OCI-LY3 (cell line): Measurements from ENCODE around the gene NOLC1.

Experiments
- H2AFZ ChIP-seq: fragments of 200-600, 300-600 bp; shearing (Covaris generic); 2 replicates; pipeline ENCODE4 v1.6.0; 2014; ENCODE audit warnings: antibody characterized with exemption, low read depth, low read length
- H3K27ac ChIP-seq: fragments of 200-600, 300-600 bp; sonication (generic); 2 replicates; pipeline ENCODE4 v1.5.1; 2014; ENCODE audit warnings: mild to moderate bottlenecking, low read length, moderate library complexity, mixed read lengths
- H3K27me3 ChIP-seq: fragments of 200-600, 300-600 bp; sonication (generic); 2 replicates; pipeline ENCODE4 v1.6.1; 2014; ENCODE audit warnings: low read depth, low read length, mixed read lengths
- H3K36me3 ChIP-seq: fragments of 200-600, 300-600 bp; sonication (generic); replicated peaks from 2 replicates; pipeline ENCODE3; 2014; ENCODE audit warnings: low read depth, low read length, mixed read lengths
- H3K4me1 ChIP-seq: fragments of 300-600, 200-600 bp; sonication (generic); 2 replicates; pipeline ENCODE4 v1.6.1; 2014; ENCODE audit warnings: low read length, mixed read lengths
- H3K4me2 ChIP-seq: fragments of 200-600, 300-600 bp; sonication (generic); 2 replicates; pipeline ENCODE4 v1.6.1; 2014; ENCODE audit warnings: low read length, mixed read lengths
- H3K4me3 ChIP-seq: fragments of 300-600, 200-600 bp; sonication (generic); 2 replicates; pipeline ENCODE4 v1.5.1; 2014; ENCODE audit warnings: antibody characterized with exemption, mild to moderate bottlenecking, low read length, moderate library complexity
- H3K79me2 ChIP-seq: fragments of 300-600, 200-600 bp; shearing (Covaris generic); 2 replicates; pipeline ENCODE4 v1.6.1; 2014; ENCODE audit warnings: mild to moderate bottlenecking, low read length, mixed read lengths
- H3K9ac ChIP-seq: fragments of 300-600, 200-600 bp; shearing (Covaris generic); 2 replicates; pipeline ENCODE4 v1.6.0; 2014; ENCODE audit warnings: mild to moderate bottlenecking, low read length, moderate library complexity
- H3K9me3 ChIP-seq: fragments of 200-600, 300-600 bp; shearing (Covaris generic); 2 replicates; pipeline ENCODE4 v1.6.1; 2014; ENCODE audit warnings: low read length, mixed read lengths; ENCODE audit not compliant: insufficient read depth
- H4K20me1 ChIP-seq: fragments of 200-600, 300-600 bp; sonication (generic); 2 replicates; pipeline ENCODE4 v1.6.1; 2016; ENCODE audit warnings: low read length, mixed read lengths; ENCODE audit not compliant: insufficient read depth
- CTCF ChIP-seq: fragments of 200-600, 300-600 bp; sonication (generic); IDR thresholded peaks from 2 replicates; pipeline ENCODE4 v1.5.1; 2014; ENCODE audit warnings: antibody characterized with exemption, low read length, low read depth
- EZH2phosphoT487 ChIP-seq: fragments of 200-600 bp; shearing (Covaris generic); IDR thresholded peaks from 2 replicates; pipeline ENCODE4 v1.6.1; 2018; ENCODE audit warnings: antibody characterized with exemption, mixed run types, low read depth

NOLC1 gene

GRCh38 chr10:102172288-102172687, 20.1 kb downstream of the NOLC1 start:
- H3K9ac ChIP-seq: no peak overlapping the region
- no peaks in the 10 kb centered on the region for H3K9me3 ChIP-seq
- no peaks in the 10 kb centered on the region for H3K4me1 ChIP-seq
- H4K20me1 ChIP-seq: no peaks in the 10 kb centered on the region
- H3K4me3 ChIP-seq: no peak overlapping the region
- H3K27ac ChIP-seq: no peak overlapping the region
- no peaks in the 10 kb centered on the region for H3K27me3 ChIP-seq
- TF ChIP-seq CTCF (no peak), EZH2phosphoT487 (no peak)
- no peaks in the 10 kb centered on the region for H3K36me3 ChIP-seq
- H3K79me2 ChIP-seq: no peaks in the 10 kb centered on the region
- no peak overlapping the region for H2AFZ ChIP-seq
- no peak overlapping the region for H3K4me2 ChIP-seq

GRCh38 chr10:102175415-102175814, 23.2 kb downstream of the NOLC1 start:
- Histone ChIP-seq H3K79me2 (no peaks in the 10 kb centered on the region), H3K9ac (no peak overlapping the region), H4K20me1 (no peaks in the 10 kb centered on the region), H3K4me3 (no peak overlapping the region), H3K27me3 (no peaks in the 10 kb centered on the region), H3K4me2 (no peak overlapping the region), H3K9me3 (no peaks in the 10 kb centered on the region), H3K27ac (no peak overlapping the region), H3K4me1 (no peaks in the 10 kb centered on the region), H2AFZ (no peak overlapping the region), H3K36me3 (no peaks in the 10 kb centered on the region)
- TF ChIP-seq EZH2phosphoT487 (no peak), CTCF (no peak)

DNA sequence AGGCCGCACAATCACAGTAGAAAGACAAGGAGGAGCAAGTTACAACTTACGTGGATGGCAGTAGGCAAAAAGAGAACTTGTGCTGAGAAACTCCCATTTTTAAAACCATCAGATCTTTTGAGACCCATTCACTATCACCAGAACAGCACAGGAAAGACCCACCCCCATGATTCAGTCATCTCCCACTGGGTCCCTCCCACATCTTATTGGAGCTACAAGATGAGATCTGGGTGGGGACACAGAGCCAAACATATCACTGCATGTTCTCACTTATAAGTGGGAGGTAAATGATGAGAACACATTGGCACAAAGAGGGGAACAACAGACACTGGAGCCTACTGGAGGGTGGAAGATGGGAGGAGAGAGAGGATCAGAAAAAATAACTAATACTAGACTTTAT, 32.4 kb downstream of the NOLC1 start:
- Histone ChIP-seq H3K79me2 (no peaks in the 10 kb centered on the region), H3K4me3 (no peak overlapping the region), H3K36me3 (no peaks in the 10 kb centered on the region), H3K4me2 (no peak overlapping the region), H3K4me1 (peaks cover 6% of the 10 kb centered on the region), H3K9ac (no peak overlapping the region), H3K27me3 (no peaks in the 10 kb centered on the region), H3K27ac (no peak overlapping the region), H2AFZ (no peak overlapping the region), H4K20me1 (no peaks in the 10 kb centered on the region), H3K9me3 (no peaks in the 10 kb centered on the region)
- TF ChIP-seq EZH2phosphoT487 (no peak), CTCF (no peak)

DNA sequence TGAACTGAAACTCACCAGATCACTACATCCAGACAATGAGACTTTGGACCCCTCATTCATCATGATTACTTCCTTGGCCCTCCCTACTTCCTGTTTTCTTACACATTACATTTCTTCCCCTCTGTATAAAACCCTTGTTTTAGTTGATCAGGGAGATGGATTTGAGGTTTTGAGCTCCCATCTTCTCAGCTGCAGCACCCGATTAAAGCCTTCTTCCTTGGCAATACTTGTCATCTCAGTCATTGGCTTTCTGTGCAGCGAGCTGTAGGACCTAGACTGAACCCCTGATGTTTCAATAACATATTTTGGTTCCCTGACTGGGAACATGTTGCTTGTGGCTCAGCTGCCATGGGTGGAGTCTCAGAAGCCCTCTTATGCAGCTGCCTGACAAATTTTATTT, 33.1 kb downstream of the NOLC1 start:
- Histone ChIP-seq H3K9ac (no peak overlapping the region), H3K27ac (no peak overlapping the region), H3K9me3 (no peaks in the 10 kb centered on the region), H3K27me3 (no peaks in the 10 kb centered on the region), H3K79me2 (no peaks in the 10 kb centered on the region), H3K4me2 (no peak overlapping the region), H3K4me1 (peaks cover 6% of the 10 kb centered on the region), H2AFZ (no peak overlapping the region), H3K36me3 (no peaks in the 10 kb centered on the region), H3K4me3 (no peak overlapping the region), H4K20me1 (no peaks in the 10 kb centered on the region)
- TF ChIP-seq EZH2phosphoT487 (no peak), CTCF (no peak)
